ENCODE data around the gene WDPCP. TPM values are rescaled to one million over a fixed set of nuclear protein-coding genes. Genes with fewer than 3 reads are reported as not detected.

The WDPCP gene
- total and polyA plus RNA-seq, 2 of the 8 experiments (the other 6 are each of a cell fraction or from before 2014, with no cell fraction given) = 9.3 to 25.8 TPM

DNA sequence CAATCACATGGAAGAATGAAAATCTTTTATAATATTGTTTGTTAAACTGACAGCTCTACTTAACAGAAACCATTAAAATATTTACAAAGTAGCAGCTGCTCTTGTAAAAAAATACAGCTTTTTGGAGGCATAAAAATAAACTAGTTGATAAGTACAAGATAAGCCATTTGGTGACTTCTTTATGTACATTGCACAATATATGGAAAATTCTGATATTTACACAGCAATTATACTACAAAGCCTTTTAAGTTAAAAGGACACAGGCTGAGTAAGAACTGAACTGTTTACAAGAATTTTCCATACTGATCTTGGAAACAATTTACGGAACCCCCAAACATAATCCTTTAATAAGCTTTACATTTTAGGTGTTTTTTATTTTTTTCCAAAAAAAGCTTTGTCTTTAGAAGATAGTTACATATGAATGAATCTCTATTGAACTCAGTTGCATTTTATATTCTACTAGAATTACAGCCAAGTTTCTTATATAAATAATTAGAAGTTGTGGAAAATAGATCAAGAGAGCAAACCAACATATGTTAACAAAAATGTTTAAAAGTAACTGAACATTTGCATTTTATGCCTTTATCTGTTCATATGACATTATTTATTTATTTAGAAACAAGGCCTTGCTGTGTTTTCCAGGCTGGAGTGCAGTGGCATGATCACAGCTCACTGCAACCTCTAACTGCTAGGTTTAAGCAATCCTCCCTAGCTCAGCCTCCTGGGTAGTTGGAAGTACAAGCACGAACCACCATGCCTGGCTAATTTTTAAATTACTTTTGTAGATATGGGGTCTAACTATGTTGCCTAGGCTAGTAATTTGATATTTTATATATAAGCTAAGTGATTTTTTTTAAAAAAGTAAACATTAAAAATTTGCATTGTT lies 395.1 kb downstream of the WDPCP start:
- Histone ChIP-seq H3K27ac (ENCODE audit: low read depth, low read length) (no peak overlapping the region), H2AFZ (ENCODE audit: low read length) (no peak overlapping the region), H3K27me3 (replicated peaks in 1 of 4; ENCODE audit: control insufficient read depth in 3 of 4, extremely low read depth in 1 of 4, insufficient read depth in 3 of 4, low read length in 3 of 4) (no peaks in the 10 kb centered on the region), H3K9ac (replicated peaks in 1 of 4; ENCODE audit: extremely low read depth in 1 of 4, low read depth in 3 of 4, low read length in 3 of 4) (no peak overlapping the region), H2BK20ac (ENCODE audit: low read length) (no peak overlapping the region), H4K91ac (replicated peaks; ENCODE audit: insufficient read length, low read length) (no peak overlapping the region), H3K23me2 (ENCODE audit: low read depth, low read length) (no peaks in the 10 kb centered on the region), H3K18ac (ENCODE audit: extremely low read depth, low read length) (no peak overlapping the region), H4K8ac (ENCODE audit: extremely low read depth, insufficient read depth, low read length) (no peak overlapping the region), H3K79me1 (ENCODE audit: low read depth, low read length) (no peaks in the 10 kb centered on the region), H3K14ac (ENCODE audit: insufficient read length) (no peak overlapping the region), H3K4me3 (ENCODE audit: extremely low read depth in 1 of 4, insufficient read depth in 2 of 4, low read depth in 3 of 4, low read length in 4 of 4) (no peak overlapping the region), H3K4me1 (replicated peaks in 1 of 4; ENCODE audit: control insufficient read depth in 3 of 4, insufficient read depth in 4 of 4, low read length in 3 of 4) (no peaks in the 10 kb centered on the region), H2BK5ac (ENCODE audit: low read depth, low read length) (no peak overlapping the region), H3K4ac (replicated peaks; ENCODE audit: insufficient read length, low read depth, low read length) (no peak overlapping the region), H4K20me1 (replicated peaks in 1 of 2; ENCODE audit: control insufficient read depth in 1 of 2, insufficient read depth in 2 of 2, low read length in 2 of 2) (no peaks in the 10 kb centered on the region), H3K4me2 (ENCODE audit: insufficient read depth in 1 of 2, low read depth in 2 of 2, low read length in 2 of 2) (no peak overlapping the region), H4K5ac (ENCODE audit: insufficient read length, low read depth, low read length) (no peak overlapping the region), H3K56ac (replicated peaks; ENCODE audit: insufficient read length, low read depth, low read length) (no peak overlapping the region), H3K23ac (ENCODE audit: insufficient read length) (no peak overlapping the region), H2BK15ac (ENCODE audit: low read length) (no peak overlapping the region), H3K79me2 (ENCODE audit: control insufficient read depth in 1 of 2, insufficient read depth in 2 of 2, low read length in 2 of 2) (no peaks in the 10 kb centered on the region), H3K9me3 (ENCODE audit: insufficient read depth in 2 of 2, low read depth in 1 of 2, low read length in 1 of 2) (no peaks in the 10 kb centered on the region), H2BK12ac (ENCODE audit: low read depth, low read length) (no peak overlapping the region), H2AK5ac (ENCODE audit: low read depth, low read length) (no peak overlapping the region), H3K36me3 (ENCODE audit: control insufficient read depth in 2 of 4, insufficient read depth in 4 of 4, low read length in 3 of 4) (no peaks in the 10 kb centered on the region), H2BK120ac (replicated peaks; ENCODE audit: low read depth, low read length) (no peak overlapping the region)
- DNase-seq (ENCODE audit: low read depth in 1 of 2, low spot score in 2 of 2) = no peak
- FAIRE-seq = no peak
- TF ChIP-seq JUN (IDR thresholded peaks at IDR 0.05; ENCODE audit: low read depth, low read length) (no peak), MAFK (IDR thresholded peaks at IDR 0.05; ENCODE audit: low read depth, low read length) (no peak), TCF12 (IDR thresholded peaks at IDR 0.05; ENCODE audit: low read depth, low read length) (no peak), YY1 (IDR thresholded peaks at IDR 0.05; ENCODE audit: low read depth, low read length) (no peak), ASH2L (IDR thresholded peaks at IDR 0.05; ENCODE audit: low read length) (no peak), BACH1 (IDR thresholded peaks at IDR 0.05; ENCODE audit: low read length) (no peak), HDAC6 (IDR thresholded peaks at IDR 0.05; ENCODE audit: low read depth, low read length) (no peak)
- TF ChIP-seq, protein P1, sequence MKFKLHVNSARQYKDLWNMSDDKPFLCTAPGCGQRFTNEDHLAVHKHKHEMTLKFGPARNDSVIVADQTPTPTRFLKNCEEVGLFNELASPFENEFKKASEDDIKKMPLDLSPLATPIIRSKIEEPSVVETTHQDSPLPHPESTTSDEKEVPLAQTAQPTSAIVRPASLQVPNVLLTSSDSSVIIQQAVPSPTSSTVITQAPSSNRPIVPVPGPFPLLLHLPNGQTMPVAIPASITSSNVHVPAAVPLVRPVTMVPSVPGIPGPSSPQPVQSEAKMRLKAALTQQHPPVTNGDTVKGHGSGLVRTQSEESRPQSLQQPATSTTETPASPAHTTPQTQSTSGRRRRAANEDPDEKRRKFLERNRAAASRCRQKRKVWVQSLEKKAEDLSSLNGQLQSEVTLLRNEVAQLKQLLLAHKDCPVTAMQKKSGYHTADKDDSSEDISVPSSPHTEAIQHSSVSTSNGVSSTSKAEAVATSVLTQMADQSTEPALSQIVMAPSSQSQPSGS (IDR thresholded peaks at IDR 0.05; ENCODE audit: low read length) = no peak
- ChIA-PET POLR2A (ENCODE audit: partially characterized antibody) (no interaction called here), CTCF (ENCODE audit: partially characterized antibody) (interaction anchor here (1.6 kb wide), 1 partner anchor 17 kb away, joined by 3 read pairs; no protein-coding TSS in a partner anchor)
- 98% methylated on average over 2 of the region's 2 CpGs; no CpG with 5 or more reads in 1 of the 2 experiments for WGBS, 2 experiments (ENCODE audit: extremely low coverage in 1 of 2, insufficient coverage in 1 of 2, insufficient read length in 1 of 2, insufficient replicate concordance in 2 of 2, low coverage in 1 of 2, low lambda C conversion rate in 2 of 2, missing lambda C conversion rate in 1 of 2)
